IPS-18c (cell line): ENCODE data around the gene NOL4L.

ENCODE experiments used
- H3K4me3 ChIP-seq: 2 replicates; pipeline ENCODE4 v1.7.0; 2013; ENCODE audit warnings: low read depth, mild to moderate bottlenecking, low read length, moderate library complexity; ENCODE audit not compliant: insufficient read depth
- H3K9me3 ChIP-seq: one replicate; pipeline ENCODE4 v1.6.1; 2013; ENCODE audit warnings: mild to moderate bottlenecking, low read length, moderate library complexity; ENCODE audit not compliant: control insufficient read depth, insufficient read depth

The NOL4L gene

GRCh38 chr20:32541323-32542258 lies 43.5 kb downstream of the NOL4L start:
- H3K4me3 ChIP-seq, result no peak overlapping the region

GRCh38 chr20:32539817-32540675 lies 45.1 kb downstream of the NOL4L start:
- Histone ChIP-seq H3K4me3 (no peak overlapping the region), H3K9me3 (no peaks in the 10 kb centered on the region)

More at GRCh38 chr20:32541323-32542258, 43.5 kb downstream of the NOL4L start:
- no peaks in the 10 kb centered on the region for H3K9me3 ChIP-seq

GRCh38 chr20:32539026-32539816 lies 45.9 kb downstream of the NOL4L start:
- no peaks in the 10 kb centered on the region for H3K9me3 ChIP-seq

GRCh38 chr20:32538526-32538939 lies 46.6 kb downstream of the NOL4L start:
- Histone ChIP-seq H3K9me3 (no peaks in the 10 kb centered on the region), H3K4me3 (no peak overlapping the region)

More at GRCh38 chr20:32539026-32539816, 45.9 kb downstream of the NOL4L start:
- no peak overlapping the region for H3K4me3 ChIP-seq

GRCh38 chr20:32537657-32538525 lies 47.2 kb downstream of the NOL4L start:
- no peak overlapping the region for H3K4me3 ChIP-seq
- H3K9me3 ChIP-seq, result no peaks in the 10 kb centered on the region

- H3K9me3 ChIP-seq, result no peaks in the 10 kb centered on the region
- H3K4me3 ChIP-seq, result peak overlapping the region; percentile 49
Observed at GRCh38 chr20:32536851-32537656, 48.1 kb downstream of the NOL4L start.

- peak overlapping the region; percentile 49 for H3K4me3 ChIP-seq
- H3K9me3 ChIP-seq, result no peaks in the 10 kb centered on the region
Observed at GRCh38 chr20:32535953-32536823, 48.9 kb downstream of the NOL4L start.

- H3K4me3 ChIP-seq, result no peak overlapping the region; the same call in 1 of the 2 replicates
- no peaks in the 10 kb centered on the region for H3K9me3 ChIP-seq
Observed at GRCh38 chr20:32535316-32535952, 49.7 kb downstream of the NOL4L start.

- no peaks in the 10 kb centered on the region for H3K9me3 ChIP-seq
- H3K4me3 ChIP-seq, result no peak overlapping the region
Observed at GRCh38 chr20:32534661-32535240, 50.4 kb downstream of the NOL4L start.

GRCh38 chr20:32533732-32534131 lies 51.4 kb downstream of the NOL4L start:
- Histone ChIP-seq H3K4me3 (no peak overlapping the region), H3K9me3 (no peaks in the 10 kb centered on the region)

- H3K9me3 ChIP-seq, result no peaks in the 10 kb centered on the region
- no peak overlapping the region for H3K4me3 ChIP-seq
Observed at GRCh38 chr20:32532246-32532645, 52.9 kb downstream of the NOL4L start.

- no peak overlapping the region for H3K4me3 ChIP-seq
- no peaks in the 10 kb centered on the region for H3K9me3 ChIP-seq
Observed at GRCh38 chr20:32528905-32529670, 56.0 kb downstream of the NOL4L start.

- H3K4me3 ChIP-seq, result no peak overlapping the region
Observed at GRCh38 chr20:32528171-32528891, 56.8 kb downstream of the NOL4L start.

More at GRCh38 chr20:32528171-32528891, 56.8 kb downstream of the NOL4L start:
- H3K9me3 ChIP-seq, result no peaks in the 10 kb centered on the region
